Keratinocyte (primary cell): ENCODE measurements around the gene SLF2.
"Not testable (repeated sequence)": the region's sequence is repeated elsewhere in the genome, so short reads cannot be mapped to it uniquely, and the experiment has no call there.

Source experiments
- CTCF ChIP-seq, 3 experiments: IDR thresholded peaks in 1 of 3; conservative IDR thresholded peaks in 1 of 3; optimal IDR thresholded peaks in 1 of 3; 2 replicates in 2 of 3; 3 replicates in 1 of 3; pipeline versions ENCODE3 to v1.5.1; 2011; ENCODE audit warnings: low read length in 3 of 3, mild to moderate bottlenecking in 3 of 3, moderate library complexity in 2 of 3, control low read depth in 1 of 3, inconsistent platforms in 1 of 3; ENCODE audit not compliant: insufficient read depth in 2 of 3; ENCODE audit errors: extremely low read depth in 1 of 3
- EZH2 ChIP-seq: IDR thresholded peaks from one replicate; pipeline ENCODE4 v1.6.1; 2012; ENCODE audit warnings: inconsistent platforms, mild to moderate bottlenecking, low read length, moderate library complexity

GRCh38 chr10:100975397-100975796 lies 62.6 kb downstream of the SLF2 start:
- TF ChIP-seq CTCF (optimal IDR thresholded peaks at IDR 0.05 in 1 of 3, IDR thresholded peaks at IDR 0.05 in 1 of 3, conservative IDR thresholded peaks at IDR 0.05 in 1 of 3; ENCODE audit: extremely low read depth in 1 of 3, insufficient read depth in 2 of 3, low read length in 3 of 3); EZH2: not testable (repeated sequence)
